Pulmonary artery endothelial cell (primary cell): ENCODE measurements around the gene IQGAP2. TPM values are rescaled to one million over a fixed set of nuclear protein-coding genes. Genes with fewer than 3 reads are reported as not detected.
"Not testable (repeated sequence)": the region's sequence is repeated elsewhere in the genome, so short reads cannot be mapped to it uniquely, and the experiment has no call there.

Experiments used
- DNase-seq: peaks from one replicate; pipeline ENCODE4 v3.0.0-alpha.2; 2011; ENCODE audit warnings: low read depth, low spot score
- total RNA-seq: library from RNA; depleted of rRNA; stranded (reverse); fragments of >200 nt; gene quantifications from 2 replicates; pipeline ENCODE4 v1.2.3, GENCODE V29; 2014

IQGAP2 gene
- total RNA-seq, 1 donor from 2014 or later: 4.4 TPM

DNA sequence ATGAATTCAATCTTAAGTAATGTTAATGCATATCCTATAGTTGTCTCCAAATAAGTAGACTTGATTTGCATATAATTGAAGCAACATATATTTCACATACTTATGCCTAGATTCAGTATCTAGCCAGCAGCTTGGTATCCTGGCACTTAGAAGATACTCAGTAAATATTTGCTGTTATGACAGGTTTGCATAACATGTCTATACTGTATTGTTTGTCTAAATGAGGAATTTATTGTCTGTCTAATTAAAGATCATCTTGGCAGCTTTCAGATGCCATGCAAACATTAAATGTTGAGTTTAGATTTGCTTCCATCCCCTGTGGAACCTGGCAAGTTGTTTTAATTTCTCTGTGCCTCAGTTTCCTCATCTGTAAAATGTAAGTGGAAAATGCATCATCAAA, 9.4 kb downstream of the IQGAP2 start:
- DNase-seq: no peak

- no peak for DNase-seq
Measured at GRCh38 chr5:76413746-76414145, 10.7 kb downstream of the IQGAP2 start.

- no peak for DNase-seq
Measured at GRCh38 chr5:76414788-76415187, 11.7 kb downstream of the IQGAP2 start.

DNA sequence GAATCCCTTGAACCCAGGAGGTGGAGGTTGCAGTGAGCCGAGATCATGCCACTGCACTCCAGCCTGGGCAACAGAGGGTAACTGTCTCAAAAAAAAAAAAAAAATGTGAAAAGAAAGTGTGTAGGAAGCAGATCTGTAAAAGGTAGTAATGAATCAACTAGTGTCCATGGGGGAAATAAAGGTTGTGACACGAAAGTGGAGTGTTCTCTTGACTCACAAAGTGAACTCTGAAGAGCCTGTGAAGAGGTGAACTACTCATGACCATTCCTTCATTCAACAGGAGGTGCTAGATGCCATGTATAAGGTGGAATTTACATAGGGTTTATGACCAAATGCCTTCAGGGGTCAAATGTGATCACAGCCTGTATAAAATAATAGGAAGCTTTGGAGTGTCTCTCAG, 12.8 kb downstream of the IQGAP2 start:
- DNase-seq: no peak

- DNase-seq: no peak
Measured at GRCh38 chr5:76419597-76420298, 16.7 kb downstream of the IQGAP2 start.

DNA sequence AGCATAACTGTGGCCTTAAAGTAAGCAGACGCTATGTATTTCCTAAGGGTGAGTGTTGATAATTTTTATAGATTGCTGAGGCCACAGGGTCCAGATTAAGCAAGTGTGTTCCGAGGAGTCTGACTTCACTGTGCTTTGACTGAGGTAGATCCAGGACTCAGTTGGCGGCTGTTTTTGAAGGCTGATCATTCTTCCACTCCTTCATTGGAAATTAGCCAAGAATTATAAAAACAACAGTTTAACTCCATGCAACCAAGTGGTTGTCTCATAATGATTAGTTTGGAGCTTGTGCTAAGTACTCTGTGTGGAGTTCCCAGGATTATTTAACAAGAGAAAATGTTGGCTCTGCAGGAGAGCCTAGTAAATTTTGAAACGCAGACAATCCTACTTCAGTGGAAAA, 19.1 kb downstream of the IQGAP2 start:
- no peak for DNase-seq

GRCh38 chr5:76422742-76423141, 19.7 kb downstream of the IQGAP2 start:
- no peak for DNase-seq

DNA sequence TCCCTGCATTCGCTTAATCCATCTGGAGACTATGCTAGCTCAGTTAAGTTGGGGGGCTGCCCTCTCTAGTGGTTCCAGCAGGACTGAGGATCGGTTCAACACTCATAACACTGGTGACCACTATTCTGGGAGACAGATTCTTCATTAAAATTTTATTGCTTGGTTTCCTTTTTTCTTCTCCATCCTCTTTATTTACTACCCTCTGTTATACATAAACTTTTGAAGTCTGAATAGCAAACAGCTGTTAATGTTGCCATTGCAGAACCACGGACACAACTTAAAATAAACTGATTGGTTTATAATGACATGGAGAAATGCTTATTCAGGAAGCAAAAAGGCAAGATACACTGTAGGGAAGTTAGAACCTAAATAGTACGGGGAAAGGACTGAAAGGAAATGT, 22.1 kb downstream of the IQGAP2 start:
- DNase-seq: no peak

DNA sequence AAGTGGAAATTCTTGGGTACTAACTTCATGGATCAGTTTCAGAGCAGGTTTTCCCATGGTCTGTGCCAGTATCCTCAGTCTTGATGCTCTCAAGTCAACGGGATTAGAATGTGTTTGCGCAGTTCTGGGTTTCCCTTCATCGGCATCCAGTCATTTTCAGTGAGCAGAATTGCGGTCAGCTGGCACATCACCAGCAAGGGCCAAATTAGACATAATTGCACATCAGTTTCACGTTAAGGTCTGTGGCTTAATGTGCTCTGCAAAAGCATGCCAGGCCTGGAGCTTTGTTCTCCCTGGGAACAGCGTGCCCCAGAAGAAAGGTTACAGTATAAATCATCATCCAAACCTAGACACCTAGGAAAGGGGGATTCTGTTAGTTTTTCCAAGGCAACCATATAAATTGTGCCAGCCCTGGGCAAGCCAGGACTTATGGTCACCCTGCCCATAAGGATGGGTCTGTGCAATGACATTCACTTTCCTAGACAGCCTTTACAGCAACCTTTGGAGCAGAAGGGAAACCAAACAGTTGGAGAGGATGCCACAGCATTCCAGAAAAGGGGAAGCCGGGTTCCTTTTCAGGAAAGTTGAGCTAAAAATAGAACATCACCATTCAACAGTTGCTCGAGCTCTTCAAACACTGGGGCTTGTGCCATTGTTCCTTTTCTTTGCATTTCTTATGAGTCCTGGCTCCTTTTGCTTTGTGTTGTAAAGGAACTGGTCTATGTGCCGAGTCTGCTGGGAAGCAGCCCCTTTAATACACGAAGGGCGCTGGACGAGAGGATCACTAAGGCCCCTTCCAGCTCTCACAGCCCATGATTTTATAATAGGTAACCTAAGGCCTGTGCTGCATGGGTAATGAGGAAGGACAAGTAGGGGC, 23.1 kb downstream of the IQGAP2 start:
- no peak for DNase-seq

DNA sequence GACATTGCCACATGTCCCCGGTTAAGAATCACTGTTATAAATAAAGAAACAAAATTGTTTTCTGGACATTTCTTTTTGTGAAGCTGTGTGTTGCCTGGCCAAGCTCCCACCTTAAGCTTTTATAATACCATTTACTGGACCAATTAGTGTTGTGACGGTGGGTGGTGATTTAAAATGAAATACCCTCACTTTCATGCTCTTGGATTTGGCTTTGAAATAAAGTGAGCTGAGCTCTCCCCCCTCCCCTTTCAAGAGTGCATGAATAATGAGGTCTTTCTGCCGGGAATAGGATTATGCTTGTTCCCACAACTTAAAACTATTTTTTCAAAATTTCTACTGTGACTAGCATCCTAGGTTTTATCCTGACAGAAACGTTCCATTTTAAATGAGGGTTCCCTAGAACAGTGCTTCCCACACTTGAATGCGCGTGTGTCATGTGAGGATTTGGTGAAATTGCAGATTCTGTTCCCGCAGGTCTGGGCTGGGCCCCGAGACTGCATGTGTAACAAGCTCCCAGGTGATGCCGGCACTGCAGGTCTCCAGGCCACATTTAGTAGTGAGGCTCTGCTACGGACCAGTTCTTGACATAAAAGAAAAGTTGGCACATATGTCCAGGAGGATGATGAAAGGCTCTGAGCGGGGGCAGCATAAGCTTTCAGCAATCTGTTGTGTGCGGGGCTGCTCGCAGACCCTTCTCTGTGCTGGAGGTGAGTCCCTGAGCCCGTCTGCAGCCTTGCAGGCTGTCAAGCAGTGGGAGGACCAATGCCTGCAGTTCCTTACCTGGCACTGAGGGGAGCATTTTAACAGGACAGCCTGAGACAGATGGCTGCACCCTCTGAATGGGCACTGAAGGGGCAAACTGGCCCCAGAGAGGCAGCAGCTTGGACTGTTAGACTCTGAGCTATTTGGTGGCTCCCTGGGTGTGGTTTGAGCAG, 24.4 kb downstream of the IQGAP2 start:
- DNase-seq: no peak

DNA sequence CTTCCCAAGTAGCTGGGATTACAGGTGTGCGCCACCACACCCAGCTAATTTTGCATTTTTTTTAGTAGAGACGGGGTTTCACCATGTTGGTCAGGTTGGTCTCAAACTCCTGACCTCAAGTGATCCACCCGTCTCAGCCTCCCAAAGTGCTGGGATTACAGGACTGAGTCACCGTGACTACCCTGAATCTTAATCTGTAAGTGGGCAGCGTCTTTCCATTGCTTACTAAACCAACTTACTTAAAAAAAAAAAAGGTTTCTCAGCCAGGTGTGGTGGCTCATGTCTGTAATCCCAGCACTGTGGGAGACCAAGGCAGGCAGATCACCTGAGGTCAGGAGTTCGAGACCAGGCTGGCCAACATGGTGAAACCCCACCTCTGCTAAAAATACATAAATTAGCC, 25.5 kb downstream of the IQGAP2 start:
- DNase-seq: not testable (repeated sequence)

DNA sequence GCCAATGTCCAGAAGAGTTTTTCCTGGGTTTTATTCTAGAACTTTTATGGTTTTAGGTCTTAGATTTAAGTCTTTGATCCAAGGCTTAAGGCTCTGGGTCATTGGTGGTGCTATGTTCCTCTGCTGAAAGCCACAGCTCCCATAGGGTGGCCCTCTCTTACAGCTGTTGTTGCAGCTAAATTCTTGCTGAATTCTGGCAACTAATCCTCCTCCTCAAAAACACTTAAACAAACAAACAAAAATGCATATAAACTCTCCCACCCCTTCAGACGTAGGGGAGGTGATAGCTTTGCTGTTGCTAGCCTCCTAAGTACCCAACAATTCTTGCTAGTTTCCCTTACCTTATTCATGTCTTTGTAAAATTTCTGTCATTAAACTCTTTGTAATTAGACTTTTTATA, 30.2 kb downstream of the IQGAP2 start:
- DNase-seq: no peak

GRCh38 chr5:76437507-76437906, 34.4 kb downstream of the IQGAP2 start:
- DNase-seq: not testable (repeated sequence)

DNA sequence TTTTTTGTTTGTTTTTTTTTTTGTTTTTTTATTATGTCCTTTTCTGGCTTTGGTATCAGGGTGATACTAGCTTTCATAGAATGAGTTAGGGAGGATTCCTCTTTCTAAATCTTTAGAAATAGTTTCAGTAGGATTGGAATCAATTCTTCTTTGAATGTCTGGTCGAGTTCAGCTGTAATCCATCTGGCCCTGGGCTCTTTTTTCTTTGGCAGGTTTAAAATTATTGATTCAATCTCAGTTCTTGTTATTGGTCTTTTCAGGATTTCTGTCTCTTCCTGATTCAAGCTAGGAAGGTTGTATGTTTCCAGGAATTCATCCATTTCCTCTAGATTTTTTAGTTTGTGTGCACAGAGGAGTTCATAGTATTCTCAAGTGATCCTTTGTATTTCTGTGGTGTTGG, 34.9 kb downstream of the IQGAP2 start:
- DNase-seq: no peak

DNA sequence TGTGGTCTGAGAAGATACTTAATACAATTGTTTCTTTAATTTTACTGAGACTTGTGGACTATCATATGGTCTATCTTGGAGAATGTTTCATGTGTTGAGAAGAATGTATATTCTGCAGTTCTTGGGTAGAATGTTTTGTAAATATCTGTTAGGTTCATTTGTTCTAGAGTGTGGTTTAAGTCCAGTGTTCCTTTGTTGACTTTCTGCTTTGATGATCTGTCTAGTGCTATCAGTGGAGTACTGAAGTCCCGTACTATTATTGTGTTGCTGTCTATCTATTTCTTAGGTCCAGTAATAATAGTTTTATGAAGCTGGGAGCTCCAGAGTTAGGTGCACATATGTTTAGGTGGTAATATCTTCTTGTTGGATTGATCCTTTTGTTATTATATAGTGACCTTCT, 36.1 kb downstream of the IQGAP2 start:
- DNase-seq: no peak

- DNase-seq: no peak
Measured at GRCh38 chr5:76439929-76440328, 36.8 kb downstream of the IQGAP2 start.

GRCh38 chr5:76441101-76441500, 38.0 kb downstream of the IQGAP2 start:
- DNase-seq: no peak

DNA sequence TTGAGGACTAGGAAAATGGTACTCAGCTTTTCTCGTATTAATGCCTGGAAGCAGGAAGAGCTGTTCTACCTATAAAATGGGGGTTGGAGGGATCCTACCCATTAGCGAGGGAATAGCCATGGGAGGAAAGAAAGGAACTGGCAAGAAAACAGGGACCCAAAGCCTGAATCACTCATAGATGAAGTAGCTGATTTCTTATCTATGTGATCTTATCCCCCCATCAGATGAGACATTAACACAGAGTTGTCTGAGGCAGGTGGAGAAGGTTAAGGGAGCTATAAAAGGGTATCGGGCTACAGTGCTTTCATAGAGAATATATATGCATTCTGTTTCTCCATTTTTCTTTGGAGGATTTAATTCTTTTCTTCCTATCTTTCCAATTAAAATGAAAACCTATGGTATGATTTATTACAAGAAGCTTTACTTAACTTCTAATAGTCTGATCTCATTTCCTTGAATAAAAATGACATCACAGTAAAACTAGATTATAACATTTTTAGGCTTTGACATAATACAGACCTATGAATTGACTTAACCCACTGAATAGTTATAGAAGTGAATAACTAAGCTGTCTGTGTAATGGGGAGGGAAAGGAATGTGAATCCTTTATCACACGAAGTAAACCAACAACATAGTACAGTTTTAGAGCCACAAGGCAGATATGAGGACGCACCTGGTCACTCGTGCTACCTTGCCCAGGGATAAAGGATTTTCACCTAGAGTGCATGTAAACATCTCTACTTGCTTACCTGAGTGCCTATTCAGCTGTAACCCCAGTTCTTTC, 39.0 kb downstream of the IQGAP2 start:
- no peak for DNase-seq

GRCh38 chr5:76443066-76443800, 40.1 kb downstream of the IQGAP2 start:
- DNase-seq: no peak

GRCh38 chr5:76445063-76445462, 42.0 kb downstream of the IQGAP2 start:
- DNase-seq: no peak
